Breast epithelium (tissue), 3 donors: ENCODE measurements around the gene GALNT2.

Source experiments
- POLR2A ChIP-seq: fragments of 450-650 bp; IDR thresholded peaks from one replicate; pipeline ENCODE4 v1.6.1; 2016; ENCODE audit warnings: antibody characterized with exemption, mild to moderate bottlenecking, moderate library complexity
- TF ChIP-seq, protein P1 (sequence below), 3 donors: fragments of 450-650 bp; IDR thresholded peaks; one replicate each; pipeline ENCODE4 v1.5.1; 2016 to 2017; ENCODE audit warnings: antibody characterized with exemption in 3 of 3, mild to moderate bottlenecking in 3 of 3, moderate library complexity in 3 of 3

DNA sequence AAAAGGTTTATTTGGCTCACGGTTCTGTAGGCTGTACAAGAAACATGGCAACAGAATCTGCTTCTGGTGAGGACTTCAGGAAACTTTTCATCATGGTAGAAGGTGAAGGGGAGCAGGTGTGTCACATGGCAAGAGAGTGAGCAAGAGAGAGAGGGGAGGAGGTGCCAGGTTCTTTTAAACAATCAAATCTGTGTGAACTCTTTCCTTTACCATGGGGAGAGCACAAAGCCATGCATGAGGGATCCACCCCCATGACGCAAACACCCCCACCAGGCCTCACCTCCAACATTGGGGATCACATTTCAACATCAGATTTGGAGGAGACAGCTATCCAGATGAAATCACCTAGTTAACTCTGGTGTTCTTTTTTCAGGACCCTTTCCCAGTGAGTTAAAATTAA lies 103.6 kb downstream of the GALNT2 start:
- TF ChIP-seq, protein P1, sequence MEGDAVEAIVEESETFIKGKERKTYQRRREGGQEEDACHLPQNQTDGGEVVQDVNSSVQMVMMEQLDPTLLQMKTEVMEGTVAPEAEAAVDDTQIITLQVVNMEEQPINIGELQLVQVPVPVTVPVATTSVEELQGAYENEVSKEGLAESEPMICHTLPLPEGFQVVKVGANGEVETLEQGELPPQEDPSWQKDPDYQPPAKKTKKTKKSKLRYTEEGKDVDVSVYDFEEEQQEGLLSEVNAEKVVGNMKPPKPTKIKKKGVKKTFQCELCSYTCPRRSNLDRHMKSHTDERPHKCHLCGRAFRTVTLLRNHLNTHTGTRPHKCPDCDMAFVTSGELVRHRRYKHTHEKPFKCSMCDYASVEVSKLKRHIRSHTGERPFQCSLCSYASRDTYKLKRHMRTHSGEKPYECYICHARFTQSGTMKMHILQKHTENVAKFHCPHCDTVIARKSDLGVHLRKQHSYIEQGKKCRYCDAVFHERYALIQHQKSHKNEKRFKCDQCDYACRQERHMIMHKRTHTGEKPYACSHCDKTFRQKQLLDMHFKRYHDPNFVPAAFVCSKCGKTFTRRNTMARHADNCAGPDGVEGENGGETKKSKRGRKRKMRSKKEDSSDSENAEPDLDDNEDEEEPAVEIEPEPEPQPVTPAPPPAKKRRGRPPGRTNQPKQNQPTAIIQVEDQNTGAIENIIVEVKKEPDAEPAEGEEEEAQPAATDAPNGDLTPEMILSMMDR (IDR thresholded peaks at IDR 0.05): no peak
- TF ChIP-seq POLR2A: no peak
